Memory B cell (primary cell): ENCODE data around the gene MISP3.
"Not testable (repeated sequence)": the region's sequence is repeated elsewhere in the genome, so short reads cannot be mapped to it uniquely, and the experiment has no call there.

Experiments used
- ATAC-seq: fragments of 150-1000 bp; cut with Tn5 transposase; 2 replicates; pipeline ENCODE4 v1.10.0; 2021; ENCODE audit warnings: low read depth, mild to moderate bottlenecking, moderate library complexity
- DNase-seq, 2 donors: peaks; one replicate each; pipeline ENCODE4 v3.0.0; 2022; ENCODE audit warnings: low spot score in 2 of 2
- H3K27ac Mint-ChIP-seq: one replicate; pipeline ENCODE4 v1.8.0; 2022; ENCODE audit warnings: mild to moderate bottlenecking, moderate library complexity, mixed read lengths
- H3K27me3 Mint-ChIP-seq: one replicate; pipeline ENCODE4 v1.8.0; 2022; ENCODE audit warnings: mixed read lengths
- H3K36me3 Mint-ChIP-seq: one replicate; pipeline ENCODE4 v1.8.0; 2022; ENCODE audit warnings: mild to moderate bottlenecking, mixed read lengths
- H3K4me1 Mint-ChIP-seq: one replicate; pipeline ENCODE4 v1.8.0; 2022; ENCODE audit warnings: mixed read lengths
- H3K4me3 Mint-ChIP-seq: one replicate; pipeline ENCODE4 v1.8.0; 2022; ENCODE audit warnings: mild to moderate bottlenecking, moderate library complexity, mixed read lengths
- H3K9me3 Mint-ChIP-seq: one replicate; pipeline ENCODE4 v1.8.0; 2022; ENCODE audit warnings: mixed read lengths

Gene MISP3

DNA sequence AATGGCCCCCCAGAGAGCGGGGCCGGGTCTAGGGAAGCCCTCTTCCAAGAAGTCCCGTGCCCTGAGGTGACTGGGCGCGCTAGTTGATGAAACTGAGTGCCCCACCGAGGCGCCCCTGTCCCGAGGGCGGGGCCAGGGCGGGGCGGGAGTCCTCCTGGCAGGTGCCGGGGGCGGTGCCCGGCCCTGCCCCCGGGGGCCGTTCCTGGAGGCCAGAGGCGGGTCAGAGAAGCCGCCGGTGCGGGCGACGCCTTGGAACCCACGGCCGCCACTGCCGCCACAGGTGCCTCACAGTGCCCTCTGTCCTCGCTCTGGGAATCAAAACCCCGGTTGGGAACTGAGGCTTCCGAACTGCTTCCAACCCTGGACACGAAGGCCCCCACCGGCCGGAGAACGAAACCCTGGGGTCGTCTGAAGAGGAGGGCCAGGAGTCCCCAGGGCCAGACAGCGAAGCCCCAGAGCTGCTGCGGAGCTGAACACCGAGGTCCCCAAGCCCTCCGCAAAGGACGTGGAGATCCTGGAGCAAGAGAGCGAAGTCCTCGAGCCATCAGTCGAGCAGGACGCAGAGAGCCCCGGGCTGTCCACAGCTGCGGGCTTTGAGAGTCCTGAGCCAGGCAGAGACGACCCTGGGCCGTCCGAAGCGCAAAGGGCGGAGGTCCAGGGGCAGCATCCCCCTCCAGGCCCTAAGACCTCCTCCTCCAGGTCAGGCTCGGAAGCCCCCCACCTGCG is at the start of gene MISP3:
Gene MISP3 (plus strand): TSS at position 252 of the 726 bp plus-strand sequence. CDS start 524 bp downstream, outside the sequence.
- ATAC-seq: no peak
- H3K4me1 Mint-ChIP-seq: peaks cover 6% of the 10 kb centered on the region

DNA sequence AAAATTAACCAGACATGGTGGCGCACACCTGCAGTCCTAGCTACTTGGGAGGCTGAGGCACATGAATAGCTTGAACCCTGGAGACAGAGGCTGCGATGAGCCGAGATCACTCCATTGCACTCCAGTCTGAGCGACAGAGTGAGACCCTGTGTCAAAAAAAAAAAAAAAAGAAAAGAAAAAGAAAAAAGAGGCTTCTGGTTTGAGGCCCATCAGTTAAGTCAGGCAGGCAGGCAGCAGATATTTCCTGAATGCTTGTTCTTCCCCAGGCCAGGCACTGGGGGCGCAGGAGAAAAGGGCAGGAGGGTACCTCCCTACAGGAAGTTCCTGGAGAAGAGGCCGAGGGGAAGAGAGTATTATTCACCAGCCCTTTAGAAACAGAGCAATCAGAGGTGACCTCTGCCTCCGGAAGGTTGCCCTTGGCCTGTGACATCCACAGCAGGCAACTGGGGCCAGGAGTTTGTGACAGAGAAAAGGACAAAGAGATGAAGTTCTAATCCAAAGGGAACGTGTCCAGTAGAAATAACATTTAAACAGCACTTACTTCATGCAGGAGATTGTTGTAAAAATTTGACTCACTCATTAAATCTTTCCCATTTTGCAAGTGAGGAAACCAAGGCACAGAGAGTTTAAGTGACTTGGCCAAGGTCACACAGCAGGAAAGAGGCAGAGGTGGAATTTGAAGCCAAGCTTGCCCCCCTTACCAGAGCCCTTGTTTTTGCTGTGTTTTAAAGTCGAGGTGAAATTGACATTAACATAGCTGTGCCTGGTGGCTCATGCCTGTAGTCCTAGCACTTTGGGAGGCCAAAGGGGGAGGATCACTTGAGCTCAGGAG is 49.0 kb upstream of the MISP3 start:
- ATAC-seq (no peak), DNase-seq (no peak)
- Mint-ChIP-seq H3K9me3 (no peaks in the 10 kb centered on the region), H3K27ac (no peak overlapping the region), H3K4me1 (peaks cover 12% of the 10 kb centered on the region), H3K36me3 (no peaks in the 10 kb centered on the region), H3K27me3 (no peaks in the 10 kb centered on the region), H3K4me3 (no peak overlapping the region)

More for the DNA sequence above, at the start of gene MISP3:
- Mint-ChIP-seq H3K36me3 (no peaks in the 10 kb centered on the region), H3K4me3 (peak within 1 kb of the TSS; percentile 86), H3K27ac (no peak within 1 kb of the TSS), H3K27me3 (no peaks in the 10 kb centered on the region), H3K9me3 (no peaks in the 10 kb centered on the region)
- peak in 1 of 2 donors; percentile 52 for DNase-seq

DNA sequence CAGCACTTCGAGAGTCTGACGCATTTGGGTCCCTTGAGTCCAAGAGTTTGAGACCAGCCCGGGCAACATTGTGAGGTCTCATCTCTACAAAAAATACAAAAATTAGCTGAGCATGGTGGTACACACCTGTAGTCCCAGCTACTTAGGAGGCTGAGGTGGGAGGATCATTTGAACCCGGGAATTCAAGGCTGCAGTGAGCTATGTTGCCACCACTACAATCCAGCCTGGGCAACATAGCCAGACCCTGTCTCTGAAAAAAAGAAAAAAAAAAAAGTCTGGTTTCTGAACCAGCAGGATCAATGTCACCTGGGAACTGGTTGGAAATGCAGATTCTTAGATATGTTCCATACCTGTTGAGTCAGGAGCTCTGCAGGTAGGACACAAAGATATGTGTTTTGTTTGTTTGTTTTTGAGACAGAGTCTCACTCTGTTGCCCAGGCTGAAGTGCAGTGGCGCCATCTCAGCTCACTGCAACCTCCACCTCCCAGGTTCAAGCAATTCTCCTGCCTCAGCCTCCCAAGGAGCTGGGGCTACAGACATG is 45.9 kb upstream of the MISP3 start:
- H3K4me3 Mint-ChIP-seq, H3K27me3 Mint-ChIP-seq, H3K36me3 Mint-ChIP-seq, H3K9me3 Mint-ChIP-seq, ATAC-seq, DNase-seq, H3K27ac Mint-ChIP-seq: not testable (repeated sequence)
- H3K4me1 Mint-ChIP-seq: peaks cover 21% of the 10 kb centered on the region

DNA sequence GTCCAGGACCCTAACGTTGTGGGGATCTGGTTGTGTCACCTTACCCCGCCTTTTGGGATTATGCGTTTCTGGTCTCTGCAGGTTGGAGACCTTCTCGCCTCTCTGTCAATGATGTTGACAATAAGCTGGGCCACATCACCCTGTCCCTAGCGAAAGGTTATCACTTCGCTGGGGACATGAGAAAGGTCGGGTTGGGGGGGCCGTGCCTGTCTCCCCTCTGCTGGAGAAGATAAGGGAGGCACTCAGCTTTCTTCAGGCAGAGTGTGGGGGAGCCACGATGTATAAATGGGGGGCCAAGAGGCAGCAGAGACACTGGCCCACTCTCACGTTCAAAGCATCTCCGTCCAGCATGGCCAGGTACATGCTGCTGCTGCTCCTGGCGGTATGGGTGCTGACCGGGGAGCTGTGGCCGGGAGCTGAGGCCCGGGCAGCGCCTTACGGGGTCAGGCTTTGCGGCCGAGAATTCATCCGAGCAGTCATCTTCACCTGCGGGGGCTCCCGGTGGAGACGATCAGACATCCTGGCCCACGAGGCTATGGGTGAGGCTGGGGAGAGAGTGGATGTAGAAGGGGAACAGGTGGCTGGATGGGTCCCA is 44.6 kb upstream of the MISP3 start, which contains the start of gene RLN3:
Gene RLN3 (plus strand): TSS at position 293 of the 595 bp plus-strand sequence. CDS start 57 bp downstream, at position 350.
- peaks cover 2% of the 10 kb centered on the region for H3K36me3 Mint-ChIP-seq
- no peaks in the 10 kb centered on the region for H3K27me3 Mint-ChIP-seq
- no peaks in the 10 kb centered on the region for H3K9me3 Mint-ChIP-seq
- peaks cover 26% of the 10 kb centered on the region for H3K4me1 Mint-ChIP-seq
- H3K27ac Mint-ChIP-seq: peak within 1 kb of the TSS; percentile 35
- DNase-seq (no peak), ATAC-seq (no peak)
- H3K4me3 Mint-ChIP-seq: no peak within 1 kb of the TSS

DNA sequence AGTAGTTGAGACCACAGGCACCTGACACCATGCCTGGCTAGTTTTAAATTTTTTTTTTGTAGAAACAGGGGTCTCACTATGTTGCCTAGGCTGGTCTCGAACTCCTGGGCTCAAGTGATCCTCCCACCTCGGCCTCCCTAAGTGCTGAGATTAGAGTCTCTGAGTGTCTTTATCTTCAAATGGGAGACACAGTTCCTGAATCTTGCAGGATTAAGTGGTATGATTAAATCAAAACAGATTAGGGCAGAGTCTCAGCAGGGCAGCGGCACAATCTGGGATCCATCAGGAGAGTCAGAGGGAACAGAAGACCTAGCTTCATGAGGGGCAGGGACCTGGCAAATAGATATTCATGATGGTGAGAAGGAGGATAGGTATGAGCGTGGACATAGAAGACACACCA is 43.7 kb upstream of the MISP3 start:
- Mint-ChIP-seq H3K9me3 (no peaks in the 10 kb centered on the region), H3K36me3 (peaks cover 2% of the 10 kb centered on the region), H3K4me1 (peaks cover 23% of the 10 kb centered on the region), H3K27ac (peak overlapping the region; percentile 35), H3K4me3 (no peak overlapping the region), H3K27me3 (no peaks in the 10 kb centered on the region)
- DNase-seq (no peak), ATAC-seq (no peak)

DNA sequence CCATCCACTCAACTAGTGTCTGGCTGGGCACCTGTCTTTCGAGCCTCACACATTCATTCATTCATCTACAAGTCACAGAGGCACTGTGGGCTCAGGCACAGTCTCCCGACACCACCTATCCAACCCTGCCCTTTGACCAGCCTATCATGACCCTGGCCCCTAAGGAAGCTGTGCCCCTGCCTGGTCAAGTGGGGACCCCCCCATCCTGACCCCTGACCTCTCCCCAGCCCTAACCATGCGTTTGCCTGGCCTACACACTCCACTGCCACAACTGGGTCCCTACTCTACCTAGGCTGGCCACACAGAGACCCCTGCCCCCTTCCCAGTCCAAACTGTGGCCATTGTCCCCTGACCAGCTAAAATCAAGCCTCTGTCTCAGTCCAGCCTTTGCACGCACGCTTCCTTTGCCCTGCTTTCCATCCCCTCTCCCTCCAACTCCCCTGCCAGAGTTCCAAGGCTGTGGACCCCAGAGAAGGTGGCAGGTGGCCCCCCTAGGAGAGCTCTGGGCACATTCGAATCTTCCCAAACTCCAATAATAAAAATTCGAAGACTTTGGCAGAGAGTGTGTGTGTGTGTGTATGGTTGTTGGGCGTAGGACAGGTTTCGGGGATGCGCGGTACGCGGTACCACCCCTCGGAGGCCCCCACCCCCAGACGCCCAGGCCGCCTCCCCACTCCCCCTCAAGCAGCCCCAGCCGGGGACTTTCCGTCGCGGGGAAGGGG is 41.4 kb upstream of the MISP3 start:
- Mint-ChIP-seq H3K36me3 (peaks cover 6% of the 10 kb centered on the region), H3K27me3 (no peaks in the 10 kb centered on the region), H3K27ac (peak overlapping the region; percentile 89), H3K4me1 (peaks cover 28% of the 10 kb centered on the region), H3K4me3 (peak overlapping the region; percentile 94), H3K9me3 (no peaks in the 10 kb centered on the region)
- no peak for ATAC-seq
- DNase-seq: no peak

DNA sequence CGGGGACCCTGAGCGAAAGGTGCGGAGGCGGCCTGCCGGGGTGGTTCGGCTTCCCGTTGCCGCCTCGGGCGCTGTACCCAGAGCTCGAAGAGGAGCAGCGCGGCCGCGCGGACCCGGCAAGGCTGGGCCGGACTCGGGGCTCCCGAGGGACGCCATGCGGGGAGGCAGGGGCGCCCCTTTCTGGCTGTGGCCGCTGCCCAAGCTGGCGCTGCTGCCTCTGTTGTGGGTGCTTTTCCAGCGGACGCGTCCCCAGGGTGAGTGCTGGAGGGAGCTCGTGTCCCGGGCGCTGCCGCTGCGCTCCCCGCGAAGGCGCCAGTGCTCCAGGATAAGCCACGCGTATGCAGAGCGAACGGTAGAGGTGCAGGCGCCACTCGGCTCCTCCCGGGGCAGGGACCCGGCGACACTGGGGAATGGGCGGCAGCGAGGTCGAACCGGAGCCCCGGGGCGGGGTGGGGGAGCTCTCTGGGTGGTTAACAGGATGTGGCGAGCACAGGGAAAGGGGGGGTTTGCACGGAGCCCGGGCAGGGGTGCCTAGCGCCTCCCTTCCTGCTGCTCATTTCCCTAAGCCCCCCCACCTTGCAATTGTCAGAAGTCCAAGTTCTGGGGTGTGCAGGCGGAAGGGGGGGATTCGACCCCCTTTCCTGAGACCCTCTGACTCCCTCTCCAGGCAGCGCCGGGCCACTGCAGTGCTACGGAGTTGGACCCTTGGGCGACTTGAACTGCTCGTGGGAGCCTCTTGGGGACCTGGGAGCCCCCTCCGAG is 40.7 kb upstream of the MISP3 start, which contains the start of gene IL27RA:
Gene IL27RA (plus strand): TSS at position 44 of the 762 bp plus-strand sequence. CDS start 111 bp downstream, at position 155.
- peak; percentile 69 to 76 for DNase-seq
- H3K27ac Mint-ChIP-seq: peak within 1 kb of the TSS; percentile 89
- no peaks in the 10 kb centered on the region for H3K9me3 Mint-ChIP-seq
- no peaks in the 10 kb centered on the region for H3K27me3 Mint-ChIP-seq
- peaks cover 29% of the 10 kb centered on the region for H3K4me1 Mint-ChIP-seq
- ATAC-seq: peak; percentile 74
- H3K4me3 Mint-ChIP-seq: peak within 1 kb of the TSS; percentile 94
- H3K36me3 Mint-ChIP-seq: peaks cover 7% of the 10 kb centered on the region

DNA sequence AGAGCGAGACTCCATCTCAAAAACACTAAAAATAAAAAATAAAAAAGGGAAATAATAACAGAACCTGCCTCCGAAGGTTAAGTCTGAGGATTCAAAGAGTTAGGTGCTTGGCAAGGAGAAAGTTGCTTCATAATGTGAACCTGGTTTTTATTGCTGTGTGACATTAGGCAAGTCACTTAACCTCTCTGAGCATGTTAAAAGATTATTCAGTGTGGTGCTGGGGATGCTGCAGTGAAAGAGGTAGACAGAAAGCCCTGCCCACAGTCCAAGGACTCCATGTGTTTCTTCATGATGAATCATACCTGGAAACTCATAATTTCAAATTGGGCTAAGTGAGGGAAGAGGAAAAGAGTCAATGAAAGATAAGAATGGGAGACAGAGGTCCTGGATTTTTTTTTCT is 38.6 kb upstream of the MISP3 start:
- H3K4me1 Mint-ChIP-seq: peaks cover 21% of the 10 kb centered on the region
- H3K4me3 Mint-ChIP-seq: no peak overlapping the region
- no peak for DNase-seq
- no peaks in the 10 kb centered on the region for H3K9me3 Mint-ChIP-seq
- no peaks in the 10 kb centered on the region for H3K27me3 Mint-ChIP-seq
- peak overlapping the region; percentile 28 for H3K27ac Mint-ChIP-seq
- peaks cover 21% of the 10 kb centered on the region for H3K36me3 Mint-ChIP-seq
- no peak for ATAC-seq

DNA sequence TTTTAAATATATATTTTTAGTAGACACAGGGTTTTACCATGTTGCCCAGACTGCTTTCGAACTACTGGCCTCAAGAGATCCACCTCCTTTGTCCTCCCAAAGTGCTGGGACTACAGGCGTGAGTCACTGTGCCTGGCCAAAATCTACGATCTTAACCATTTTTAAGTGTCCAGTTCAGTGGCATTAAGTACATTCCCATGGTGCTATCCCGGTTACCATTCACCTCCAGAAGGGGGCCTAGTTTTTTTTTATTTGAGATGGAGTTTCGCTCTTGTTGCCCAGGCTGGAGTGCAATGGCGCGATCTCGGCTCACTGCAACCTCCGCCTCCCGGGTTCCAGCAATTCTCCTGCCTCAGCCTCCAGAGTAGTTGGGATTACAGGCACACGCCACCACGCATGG is 37.4 kb upstream of the MISP3 start:
- ATAC-seq, DNase-seq, H3K27me3 Mint-ChIP-seq, H3K9me3 Mint-ChIP-seq, H3K27ac Mint-ChIP-seq, H3K4me3 Mint-ChIP-seq: not testable (repeated sequence)
- peaks cover 19% of the 10 kb centered on the region for H3K4me1 Mint-ChIP-seq
- H3K36me3 Mint-ChIP-seq: peaks cover 21% of the 10 kb centered on the region

DNA sequence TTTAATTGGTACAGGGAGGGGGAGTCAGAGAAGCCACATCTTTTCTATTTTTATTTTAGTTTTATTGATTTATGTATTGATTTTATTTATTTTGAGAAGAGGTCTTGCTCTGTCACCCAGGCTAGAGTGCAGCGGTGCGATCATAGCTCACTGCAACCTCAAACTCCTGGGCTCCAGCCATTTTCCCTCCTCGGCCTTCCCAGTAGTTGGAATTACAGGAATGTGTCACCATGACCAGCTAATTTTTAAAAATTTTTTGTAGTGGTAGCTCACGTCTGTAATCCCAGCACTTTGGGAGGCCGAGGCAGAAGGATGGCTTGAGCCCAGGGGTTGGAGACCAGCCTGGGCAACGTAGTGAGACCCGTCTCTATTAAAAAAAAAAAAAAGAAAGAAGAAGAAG is 36.9 kb upstream of the MISP3 start:
- Mint-ChIP-seq H3K4me3 (no peak overlapping the region), H3K27ac (peak overlapping the region; percentile 47), H3K36me3 (peaks cover 21% of the 10 kb centered on the region)

DNA sequence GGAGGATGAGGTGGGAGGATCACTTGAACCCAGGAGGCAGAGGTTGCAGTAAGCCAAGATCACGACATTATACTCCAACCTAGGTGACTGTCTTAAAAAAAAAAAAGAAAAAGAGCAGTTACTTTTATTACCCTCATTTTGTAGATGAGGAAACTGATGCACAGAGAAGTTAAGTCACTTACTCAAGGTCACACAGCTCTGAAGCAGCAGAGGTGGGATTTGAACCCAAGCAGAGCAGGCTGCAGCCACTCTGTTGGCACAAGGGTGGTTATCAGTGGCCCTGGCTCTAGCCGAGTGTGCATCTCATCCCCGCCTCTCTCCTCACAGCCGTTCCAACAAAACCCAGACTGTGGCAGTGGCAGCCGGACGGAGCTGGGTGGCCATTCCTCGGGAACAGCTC is 33.4 kb upstream of the MISP3 start:
- ATAC-seq: no peak
- H3K27ac Mint-ChIP-seq: no peak overlapping the region
- H3K27me3 Mint-ChIP-seq: no peaks in the 10 kb centered on the region
- H3K4me3 Mint-ChIP-seq: no peak overlapping the region
- DNase-seq: no peak
- H3K36me3 Mint-ChIP-seq: peaks cover 26% of the 10 kb centered on the region
- H3K4me1 Mint-ChIP-seq: peaks cover 16% of the 10 kb centered on the region
- no peaks in the 10 kb centered on the region for H3K9me3 Mint-ChIP-seq

More for the DNA sequence above, 36.9 kb upstream of the MISP3 start:
- H3K27me3 Mint-ChIP-seq: no peaks in the 10 kb centered on the region
- H3K4me1 Mint-ChIP-seq: peaks cover 19% of the 10 kb centered on the region
- ATAC-seq (no peak), DNase-seq (no peak)
- H3K9me3 Mint-ChIP-seq: no peaks in the 10 kb centered on the region

DNA sequence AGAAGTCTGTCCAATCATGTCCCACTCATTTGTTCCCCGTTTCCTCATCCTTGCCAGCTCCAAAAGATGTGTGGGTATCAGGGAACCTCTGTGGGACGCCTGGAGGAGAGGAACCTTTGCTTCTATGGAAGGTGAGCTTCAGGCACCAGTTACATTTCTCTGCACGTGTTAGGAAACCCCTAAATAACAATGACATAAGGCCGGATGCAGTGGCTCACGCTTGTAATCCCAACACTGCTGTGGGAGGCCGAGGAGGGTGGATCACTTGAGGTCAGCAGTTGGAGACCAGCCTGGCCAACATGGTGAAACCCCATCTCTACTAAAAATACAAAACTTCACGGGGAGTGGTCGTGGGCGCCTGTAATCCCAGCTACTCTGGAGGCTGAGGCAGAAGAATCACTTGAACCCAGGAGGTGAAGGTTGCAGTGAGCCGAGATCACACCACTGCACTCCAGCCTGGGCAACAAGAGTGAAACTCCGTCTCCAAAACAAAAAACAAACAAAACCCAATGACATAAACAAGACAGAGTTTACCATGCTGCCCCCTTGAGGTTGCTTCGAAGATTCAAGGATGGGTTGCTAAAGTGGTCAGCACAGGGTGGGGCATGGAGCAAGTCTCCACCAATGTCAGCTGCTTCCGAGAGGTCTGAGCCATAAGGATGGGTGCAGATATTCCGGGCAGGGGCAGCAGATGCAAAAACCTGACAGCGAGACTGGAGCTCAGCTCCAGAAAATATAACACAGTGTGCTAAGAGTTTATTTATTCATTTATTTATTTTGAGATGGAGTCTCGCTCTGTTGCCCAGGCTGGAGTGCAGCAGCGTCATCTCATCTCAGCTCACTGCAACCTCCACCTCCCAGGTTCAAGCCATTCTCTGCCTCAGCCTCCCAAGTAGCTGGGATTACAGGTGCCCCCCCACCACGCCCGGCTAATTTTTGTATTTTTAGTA is 29.7 kb upstream of the MISP3 start:
- not testable (repeated sequence) for H3K4me3 Mint-ChIP-seq, H3K9me3 Mint-ChIP-seq, H3K27me3 Mint-ChIP-seq
- peak; percentile 86 for ATAC-seq
- Mint-ChIP-seq H3K4me1 (peaks cover 13% of the 10 kb centered on the region), H3K36me3 (peaks cover 22% of the 10 kb centered on the region), H3K27ac (peak overlapping the region; percentile 98)
- DNase-seq: peak; percentile 52 to 55
